SKM-1 treated with dmso at 0.1 percent for 144 hours (cell line): ENCODE data around the gene LTB4R2.

Experiments
- DNase-seq: peaks from one replicate; lab custom pipeline; 2025; ENCODE audit not compliant: unreplicated experiment; lab: John Stamatoyannopoulos, UW

Gene LTB4R2

GRCh38 chr14:24309538-24310264 lies at the start of gene LTB4R2:
TSS of gene LTB4R2 (plus strand) at chr14:24310140. CDS start at chr14:24310665, 525 bp downstream.
- DNase-seq, result no peak

- DNase-seq, result no peak
These were observed 49.2 kb upstream of the LTB4R2 start for GRCh38 chr14:24260780-24261157.

GRCh38 chr14:24261256-24261968 lies 48.5 kb upstream of the LTB4R2 start:
- DNase-seq, result no peak

- DNase-seq, result no peak
These were observed 48.0 kb upstream of the LTB4R2 start for GRCh38 chr14:24261969-24262327.

- DNase-seq, result no peak
These were observed 46.9 kb upstream of the LTB4R2 start, which contains the start of gene TGM1 for GRCh38 chr14:24262821-24263733. TSS of gene TGM1 (minus strand) at chr14:24263177. CDS start at chr14:24262352, 825 bp downstream.

GRCh38 chr14:24263848-24264247 lies 46.1 kb upstream of the LTB4R2 start:
- DNase-seq, result no peak

GRCh38 chr14:24264298-24264697 lies 45.6 kb upstream of the LTB4R2 start:
- no peak for DNase-seq

GRCh38 chr14:24266344-24267244 lies 43.3 kb upstream of the LTB4R2 start:
- DNase-seq, result no peak

GRCh38 chr14:24267516-24267915 lies 42.4 kb upstream of the LTB4R2 start:
- DNase-seq, result no peak

GRCh38 chr14:24268225-24268624 lies 41.7 kb upstream of the LTB4R2 start:
- no peak for DNase-seq

- no peak for DNase-seq
These were observed 40.6 kb upstream of the LTB4R2 start for GRCh38 chr14:24269368-24269767.

- no peak for DNase-seq
These were observed 39.9 kb upstream of the LTB4R2 start for GRCh38 chr14:24269910-24270536.

- no peak for DNase-seq
These were observed 39.3 kb upstream of the LTB4R2 start for GRCh38 chr14:24270537-24271133.

- DNase-seq, result peak; percentile 52
These were observed 38.7 kb upstream of the LTB4R2 start, which contains the start of gene RABGGTA for GRCh38 chr14:24271134-24271833. TSS of gene RABGGTA (minus strand) at chr14:24271597. CDS start at chr14:24271115, 482 bp downstream.

- no peak for DNase-seq
These were observed 38.1 kb upstream of the LTB4R2 start for GRCh38 chr14:24271834-24272263.

- no peak for DNase-seq
These were observed 37.5 kb upstream of the LTB4R2 start for GRCh38 chr14:24272467-24272866.

- DNase-seq, result no peak
These were observed 36.4 kb upstream of the LTB4R2 start for GRCh38 chr14:24273422-24273998.

GRCh38 chr14:24274101-24274543 lies 35.8 kb upstream of the LTB4R2 start:
- peak; percentile 63 for DNase-seq
